ENCODE measurements around the gene ARMC10. TPM values are rescaled to one million over a fixed set of nuclear protein-coding genes. Genes with fewer than 3 reads are reported as not detected.

Gene ARMC10
- total RNA-seq, 1 donor from 2014 or later: 19.8 TPM

Other genes starting within 250 kb of the ARMC10 start
- gene LRRC17, start 162.1 kb upstream of the ARMC10 start, total RNA-seq: 28.2 TPM
- gene FBXL13, start 344 bp upstream of the ARMC10 start, total RNA-seq: 3.7 TPM
- 12.0 TPM for gene NAPEPLD, start 74.0 kb downstream of the ARMC10 start, total RNA-seq
- gene PMPCB, start 222.3 kb downstream of the ARMC10 start, total RNA-seq: 53.8 TPM

Measured in skeletal muscle tissue (tissue), 1 donor.